ENCODE data around the gene CCDC197.

Gene CCDC197

DNA sequence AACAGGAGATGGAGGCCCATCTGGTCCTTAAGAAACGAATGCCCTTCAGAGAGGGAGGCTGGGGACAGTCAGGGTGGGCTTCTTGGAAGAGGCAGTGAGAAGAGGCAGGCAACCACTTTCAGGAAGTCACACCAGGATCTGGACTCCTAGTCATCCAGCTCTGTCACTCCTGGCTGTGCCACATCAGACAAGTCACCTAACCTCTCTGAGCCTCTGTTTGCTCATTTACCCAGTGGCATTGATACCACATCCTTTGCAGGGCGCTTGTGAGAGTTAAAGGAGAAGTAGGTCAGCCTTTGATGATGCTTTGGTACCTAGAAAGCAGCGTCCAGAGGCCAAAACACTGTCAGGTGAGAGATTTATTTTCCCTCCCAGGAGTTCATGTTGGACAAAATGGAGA is 11.1 kb downstream of the CCDC197 start:
- DNase-seq (ENCODE audit: insufficient read length) (no peak), FAIRE-seq (no peak)
- TF ChIP-seq TAF1 (IDR thresholded peaks at IDR 0.05; ENCODE audit: borderline replicate concordance, low read depth, low read length) = no peak
- no peak for TF ChIP-seq POLR2A (IDR thresholded peaks at IDR 0.05; ENCODE audit: low read depth, low read length)
- no peak for TF ChIP-seq POLR2AphosphoS5 (IDR thresholded peaks at IDR 0.05; ENCODE audit: low read depth, low read length)

DNA sequence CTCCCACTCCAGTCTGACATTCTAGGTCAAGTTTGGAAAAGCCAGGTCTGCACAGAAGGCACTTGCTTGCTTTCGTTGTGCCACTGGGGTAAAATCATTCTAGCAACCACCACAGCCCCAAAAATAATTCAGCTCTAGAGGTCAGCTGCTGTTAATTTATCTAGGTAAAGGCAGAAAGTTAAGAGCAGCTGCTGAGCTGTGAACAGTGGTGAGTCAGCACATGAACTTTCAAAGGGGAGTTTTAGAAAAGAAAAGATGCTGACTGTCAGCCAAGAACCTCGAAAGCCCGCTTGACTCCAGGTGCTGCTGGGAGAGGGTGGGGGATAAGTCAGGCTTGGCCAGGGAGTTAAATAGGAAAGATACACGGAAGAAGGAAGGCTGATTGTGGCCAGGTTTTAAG is 12.7 kb downstream of the CCDC197 start:
- TF ChIP-seq TAF1 (IDR thresholded peaks at IDR 0.05; ENCODE audit: borderline replicate concordance, low read depth, low read length) = no peak
- no peak for TF ChIP-seq POLR2A (IDR thresholded peaks at IDR 0.05; ENCODE audit: low read depth, low read length)
- no peak for TF ChIP-seq POLR2AphosphoS5 (IDR thresholded peaks at IDR 0.05; ENCODE audit: low read depth, low read length)
- no peak for DNase-seq (ENCODE audit: insufficient read length)
- FAIRE-seq = peak; percentile 24

DNA sequence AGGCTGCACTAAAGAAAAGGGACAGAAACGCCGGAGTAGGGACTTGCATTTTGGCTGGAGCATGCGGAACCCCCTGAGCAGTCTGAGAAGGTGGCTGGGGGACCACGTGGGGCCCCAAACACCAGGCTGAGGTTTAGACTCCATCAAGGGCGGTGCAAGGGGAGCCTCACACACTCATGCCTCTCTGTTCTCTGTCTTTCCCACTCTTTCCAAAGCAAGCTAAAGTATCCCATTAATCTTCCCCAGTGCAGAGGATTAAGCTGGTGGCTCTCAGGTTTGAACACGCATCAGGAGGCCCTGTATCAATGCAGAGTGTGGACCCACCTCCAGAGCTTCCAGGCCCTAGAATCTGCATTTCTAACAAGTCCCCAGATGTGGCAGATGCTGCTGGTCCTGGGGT is 13.5 kb downstream of the CCDC197 start:
- DNase-seq (ENCODE audit: insufficient read length) = no peak
- FAIRE-seq = no peak

DNA sequence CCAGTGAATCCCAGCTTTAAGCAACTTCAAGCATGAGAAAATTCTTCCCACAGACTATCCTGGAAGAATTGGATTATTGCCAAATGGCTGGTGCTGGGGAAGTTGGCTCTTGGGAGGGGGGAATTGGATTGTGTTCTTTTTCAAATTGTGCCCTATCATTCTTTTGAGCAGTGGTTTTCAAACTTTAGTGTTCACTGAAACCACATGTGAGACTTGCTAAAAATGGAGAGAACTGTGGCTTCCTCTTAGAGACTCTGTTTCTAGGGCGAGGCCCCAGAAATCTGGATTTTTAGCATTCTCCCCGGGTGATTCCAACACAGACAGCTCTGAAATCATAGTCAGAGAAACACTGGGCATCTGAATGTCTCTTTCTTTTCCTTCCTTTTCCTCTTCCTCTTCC is 14.7 kb downstream of the CCDC197 start:
- DNase-seq (ENCODE audit: insufficient read length) (no peak), FAIRE-seq (no peak)
- no peak for TF ChIP-seq POLR2A (IDR thresholded peaks at IDR 0.05; ENCODE audit: low read depth, low read length)
- no peak for TF ChIP-seq POLR2AphosphoS5 (IDR thresholded peaks at IDR 0.05; ENCODE audit: low read depth, low read length)
- no peak for TF ChIP-seq TAF1 (IDR thresholded peaks at IDR 0.05; ENCODE audit: borderline replicate concordance, low read depth, low read length)

More for the DNA sequence above, 13.5 kb downstream of the CCDC197 start:
- TF ChIP-seq POLR2A (IDR thresholded peaks at IDR 0.05; ENCODE audit: low read depth, low read length) = no peak
- no peak for TF ChIP-seq POLR2AphosphoS5 (IDR thresholded peaks at IDR 0.05; ENCODE audit: low read depth, low read length)
- TF ChIP-seq TAF1 (IDR thresholded peaks at IDR 0.05; ENCODE audit: borderline replicate concordance, low read depth, low read length) = no peak

DNA sequence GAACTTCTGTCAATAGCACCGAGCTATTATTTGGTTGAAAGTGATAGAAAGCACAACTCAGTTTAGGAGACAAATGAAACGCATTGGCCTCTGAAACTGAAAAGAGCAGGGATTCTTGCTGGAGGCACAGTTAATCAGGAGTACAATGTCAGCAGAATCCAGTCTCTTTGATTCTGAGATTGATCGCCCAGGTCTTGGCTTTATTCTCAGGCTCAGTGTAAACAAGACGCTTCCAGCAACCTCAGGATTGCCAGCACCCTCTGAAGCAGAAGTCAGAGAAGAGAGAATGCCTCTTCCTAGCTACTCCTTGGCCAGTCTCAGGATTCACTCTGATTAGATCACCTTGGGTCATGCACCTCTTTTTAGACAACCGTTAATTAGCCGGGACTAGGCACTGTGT is 17.3 kb downstream of the CCDC197 start:
- FAIRE-seq (no peak), DNase-seq (ENCODE audit: insufficient read length) (no peak)
- no peak for TF ChIP-seq POLR2AphosphoS5 (IDR thresholded peaks at IDR 0.05; ENCODE audit: low read depth, low read length)
- TF ChIP-seq TAF1 (IDR thresholded peaks at IDR 0.05; ENCODE audit: borderline replicate concordance, low read depth, low read length) = no peak
- TF ChIP-seq POLR2A (IDR thresholded peaks at IDR 0.05; ENCODE audit: low read depth, low read length) = no peak

DNA sequence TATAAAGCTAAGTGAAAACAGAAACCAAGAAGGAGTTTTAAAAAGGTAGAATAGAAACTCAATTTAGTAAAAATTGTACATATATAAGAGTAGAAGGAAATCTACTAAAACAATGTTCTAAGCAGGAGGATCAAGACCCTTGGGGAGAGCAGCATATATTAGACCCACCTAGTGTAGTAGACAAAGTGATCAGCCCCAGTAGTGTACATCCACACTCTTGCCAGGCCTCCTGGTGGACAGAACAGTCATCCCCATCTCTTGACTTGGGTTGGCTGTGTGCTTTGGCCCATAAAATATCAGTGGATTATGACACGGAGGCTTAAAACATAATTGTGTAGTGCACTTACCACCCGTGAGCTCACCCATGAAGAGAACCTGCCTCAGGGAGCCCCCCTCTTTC is 18.1 kb downstream of the CCDC197 start:
- no peak for TF ChIP-seq TAF1 (IDR thresholded peaks at IDR 0.05; ENCODE audit: borderline replicate concordance, low read depth, low read length)
- no peak for TF ChIP-seq POLR2AphosphoS5 (IDR thresholded peaks at IDR 0.05; ENCODE audit: low read depth, low read length)
- TF ChIP-seq POLR2A (IDR thresholded peaks at IDR 0.05; ENCODE audit: low read depth, low read length) = no peak
- DNase-seq (ENCODE audit: insufficient read length) (no peak), FAIRE-seq (no peak)

DNA sequence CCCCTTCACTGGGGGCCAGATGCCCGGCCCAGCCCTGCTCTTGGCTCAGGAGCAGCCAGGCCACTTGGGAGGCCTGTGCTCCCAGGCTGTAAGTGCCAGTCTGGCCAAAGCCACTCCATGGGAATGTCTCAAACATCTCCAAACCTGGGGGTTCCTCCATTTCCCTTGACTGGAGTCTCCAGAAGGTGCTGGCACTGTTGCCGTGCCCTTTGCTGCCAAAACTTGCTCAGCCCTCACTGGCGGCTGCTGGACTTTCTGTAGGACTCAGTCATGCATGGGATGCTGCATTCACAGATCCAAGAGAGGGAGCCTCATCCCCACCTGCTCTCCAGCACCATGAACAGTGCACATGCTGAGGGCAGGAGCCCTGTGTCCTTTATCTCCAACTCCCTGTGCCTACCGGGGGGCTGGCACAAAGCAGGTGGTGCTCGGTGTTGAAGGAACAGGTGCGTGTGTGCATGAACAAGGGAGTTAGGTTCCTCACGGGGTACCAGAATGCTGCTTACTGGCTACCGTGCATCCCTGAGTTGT is 19.4 kb downstream of the CCDC197 start:
- FAIRE-seq (no peak), DNase-seq (ENCODE audit: insufficient read length) (no peak)
- no peak for TF ChIP-seq POLR2A (IDR thresholded peaks at IDR 0.05; ENCODE audit: low read depth, low read length)
- no peak for TF ChIP-seq TAF1 (IDR thresholded peaks at IDR 0.05; ENCODE audit: borderline replicate concordance, low read depth, low read length)
- no peak for TF ChIP-seq POLR2AphosphoS5 (IDR thresholded peaks at IDR 0.05; ENCODE audit: low read depth, low read length)

DNA sequence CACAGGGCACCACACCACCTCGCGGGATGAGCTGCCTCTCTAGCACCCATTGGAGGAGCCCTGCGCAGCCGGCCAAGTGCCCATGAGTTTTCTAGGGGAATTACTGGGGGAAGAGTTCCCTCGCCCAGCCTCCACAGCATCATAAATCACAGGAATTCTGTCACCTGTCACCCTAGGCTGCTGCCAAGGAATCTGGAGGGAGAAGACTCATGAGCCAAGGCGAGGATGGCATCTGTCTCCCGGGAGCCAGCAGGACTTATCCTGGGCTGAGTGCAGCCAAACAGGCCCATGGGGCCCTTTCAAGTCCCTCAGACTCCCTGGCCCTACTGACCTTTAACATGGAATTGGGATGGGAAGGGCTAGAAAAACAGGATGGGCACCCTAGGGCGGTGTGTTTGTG is 21.2 kb downstream of the CCDC197 start:
- FAIRE-seq = no peak
- TF ChIP-seq POLR2AphosphoS5 (IDR thresholded peaks at IDR 0.05; ENCODE audit: low read depth, low read length) (no peak), TAF1 (IDR thresholded peaks at IDR 0.05; ENCODE audit: borderline replicate concordance, low read depth, low read length) (no peak), POLR2A (IDR thresholded peaks at IDR 0.05; ENCODE audit: low read depth, low read length) (no peak)
- no peak for DNase-seq (ENCODE audit: insufficient read length)

DNA sequence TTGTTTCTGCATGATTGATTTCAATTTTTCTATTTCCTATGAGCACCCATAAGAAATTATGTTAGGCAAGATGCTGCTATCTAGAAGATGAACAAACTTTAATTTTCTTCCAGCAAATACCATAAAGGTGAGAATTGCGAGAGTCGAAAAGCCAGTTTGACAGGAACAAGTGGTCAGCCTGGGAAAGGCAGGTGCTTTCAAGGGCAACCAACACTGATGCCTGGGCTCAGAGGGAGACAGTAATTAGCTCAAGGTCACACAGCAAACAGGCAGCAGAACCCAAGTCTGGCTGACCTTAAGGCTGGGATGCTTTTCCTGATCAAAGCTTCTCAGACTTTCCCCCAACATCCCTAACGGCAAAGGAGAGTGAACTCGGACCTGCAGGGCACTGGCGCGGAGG is 22.2 kb downstream of the CCDC197 start:
- TF ChIP-seq POLR2AphosphoS5 (IDR thresholded peaks at IDR 0.05; ENCODE audit: low read depth, low read length) = no peak
- no peak for TF ChIP-seq POLR2A (IDR thresholded peaks at IDR 0.05; ENCODE audit: low read depth, low read length)
- no peak for TF ChIP-seq TAF1 (IDR thresholded peaks at IDR 0.05; ENCODE audit: borderline replicate concordance, low read depth, low read length)
- no peak for FAIRE-seq
- no peak for DNase-seq (ENCODE audit: insufficient read length)

DNA sequence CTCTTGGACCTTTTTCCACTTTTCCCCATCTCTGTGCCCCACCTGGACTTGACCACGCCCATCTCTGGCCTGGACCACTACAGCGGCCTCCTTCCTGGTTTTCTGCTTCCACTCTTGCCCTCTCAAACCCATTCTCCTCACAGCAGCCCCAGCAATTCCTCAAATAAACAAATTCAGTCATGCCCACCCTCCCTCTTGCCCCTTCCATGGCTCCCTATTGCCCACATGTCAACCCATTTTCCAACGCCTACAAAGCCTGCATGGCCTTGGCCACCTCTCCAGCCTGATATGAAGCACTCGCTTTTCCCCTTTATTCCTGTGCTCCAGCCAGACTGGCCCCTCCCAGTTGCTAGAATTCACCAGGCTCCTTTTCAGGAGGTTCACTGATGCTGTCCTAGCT is 23.2 kb downstream of the CCDC197 start:
- TF ChIP-seq POLR2A (IDR thresholded peaks at IDR 0.05; ENCODE audit: low read depth, low read length) (no peak), TAF1 (IDR thresholded peaks at IDR 0.05; ENCODE audit: borderline replicate concordance, low read depth, low read length) (no peak), POLR2AphosphoS5 (IDR thresholded peaks at IDR 0.05; ENCODE audit: low read depth, low read length) (no peak)
- DNase-seq (ENCODE audit: insufficient read length) = no peak
- FAIRE-seq = no peak

DNA sequence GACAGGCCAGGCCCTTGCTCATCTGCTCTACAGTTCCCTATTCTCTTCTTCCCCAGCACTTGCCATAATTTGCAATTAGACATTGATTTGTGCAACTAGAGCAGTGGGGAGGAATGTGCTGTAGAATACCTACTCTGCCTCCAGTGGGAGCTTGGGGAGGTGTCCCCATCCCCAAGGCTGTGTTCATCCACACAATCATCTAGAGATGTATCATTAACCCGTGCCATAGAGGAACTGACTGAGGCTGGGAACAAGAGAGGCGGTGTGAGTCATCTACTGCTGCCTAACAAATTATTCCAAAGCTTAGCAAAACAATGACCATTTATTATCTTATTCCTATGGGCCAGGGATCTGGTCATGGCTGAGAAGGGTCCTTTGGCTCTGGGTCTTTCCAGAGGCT is 23.9 kb downstream of the CCDC197 start:
- TF ChIP-seq POLR2A (IDR thresholded peaks at IDR 0.05; ENCODE audit: low read depth, low read length) (no peak), TAF1 (IDR thresholded peaks at IDR 0.05; ENCODE audit: borderline replicate concordance, low read depth, low read length) (no peak), POLR2AphosphoS5 (IDR thresholded peaks at IDR 0.05; ENCODE audit: low read depth, low read length) (no peak)
- FAIRE-seq = no peak
- DNase-seq (ENCODE audit: insufficient read length) = no peak

DNA sequence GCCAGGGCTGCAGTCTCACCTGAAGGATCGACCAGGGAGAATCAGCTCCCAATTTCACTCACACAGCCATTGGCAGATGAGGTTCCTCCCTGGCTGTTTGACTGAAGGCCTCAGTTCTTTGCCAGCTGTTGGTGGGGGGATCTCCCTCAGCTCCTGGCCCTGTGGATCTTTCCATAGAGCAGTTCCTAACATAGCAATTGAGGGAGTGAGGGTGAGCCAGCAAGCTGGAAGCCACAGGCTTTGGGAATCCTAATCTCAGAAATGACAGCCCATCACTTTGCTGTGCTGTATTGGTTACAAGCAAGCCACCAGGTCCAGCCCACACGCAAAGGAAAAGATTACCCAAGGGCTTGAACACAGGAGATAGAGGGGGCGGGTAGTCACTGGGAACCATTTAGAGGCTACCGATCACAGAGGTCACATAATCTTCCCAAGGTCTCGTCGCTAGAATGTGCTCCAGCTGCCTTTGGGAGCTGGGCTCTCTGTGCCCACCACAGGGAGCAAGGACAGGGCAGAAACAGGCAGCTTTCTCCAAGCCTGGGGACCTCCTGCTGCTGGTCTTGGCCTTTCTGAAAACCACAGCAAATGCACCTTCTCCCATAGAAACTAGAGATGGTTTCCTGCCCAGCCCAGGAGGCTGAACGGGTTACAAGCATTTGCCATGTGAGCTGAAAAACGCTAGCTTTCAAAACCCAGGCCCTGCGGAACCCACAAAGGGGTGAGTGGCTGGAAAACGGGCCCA is 24.5 kb downstream of the CCDC197 start:
- FAIRE-seq (peak; percentile 44), DNase-seq (ENCODE audit: insufficient read length) (no peak)
- TF ChIP-seq TAF1 (IDR thresholded peaks at IDR 0.05; ENCODE audit: borderline replicate concordance, low read depth, low read length) (no peak), POLR2AphosphoS5 (IDR thresholded peaks at IDR 0.05; ENCODE audit: low read depth, low read length) (no peak), POLR2A (IDR thresholded peaks at IDR 0.05; ENCODE audit: low read depth, low read length) (no peak)
